Mucosa of descending colon (tissue), 3 donors: Measurements from ENCODE around the gene SHMT2. TPM values are rescaled to one million over a fixed set of nuclear protein-coding genes. Genes with fewer than 3 reads are reported as not detected.

Source experiments
- ATAC-seq: fragments of 200-7000 bp; cut with Tn5 transposase; one replicate; pipeline ENCODE4 v1.9.1; 2020; ENCODE audit warnings: mild to moderate bottlenecking, moderate library complexity
- DNase-seq, 3 donors: peaks; one replicate each; pipeline ENCODE4 v3.0.0-alpha.2; 2020
- H3K36me3 ChIP-seq: fragments of 200-600 bp; one replicate; pipeline ENCODE4 v1.8.0; 2021; ENCODE audit warnings: low read depth, mild to moderate bottlenecking
- H3K4me1 ChIP-seq: fragments of 200-600 bp; one replicate; pipeline ENCODE4 v1.8.0; 2021; ENCODE audit warnings: low read depth, mild to moderate bottlenecking
- H3K4me3 ChIP-seq: fragments of 200-600 bp; one replicate; pipeline ENCODE4 v1.8.0; 2021; ENCODE audit warnings: mild to moderate bottlenecking
- H3K9me3 ChIP-seq: fragments of 200-600 bp; one replicate; pipeline ENCODE4 v1.8.0; 2021; ENCODE audit warnings: mild to moderate bottlenecking
- CTCF ChIP-seq: fragments of 200-600 bp; IDR thresholded peaks from one replicate; pipeline ENCODE4 v1.8.0; 2022; ENCODE audit warnings: antibody characterized with exemption, mild to moderate bottlenecking
- intact Hi-C, 2 donors: fragments of 100-400 bp; cut with DNase I in 1 of 2; cut with micrococcal nuclease in 1 of 2; formaldehyde crosslinking; loops; one replicate each; pipeline versions ENCODE4 v1.11.0 to v1.11.1; 2022; cut with DNase I, micrococcal nuclease
- total RNA-seq, 3 donors: library from RNA; stranded (reverse); fragmentation: NEBNext Ultra II Directional in 2 of 3; extraction: Animal tissue kit (Norgen Biotek cat#: 25700) in 2 of 3; gene quantifications; one replicate each; pipeline versions ENCODE4 v1.2.1 to v1.2.4, GENCODE V29; 2021 to 2023
- donor health status: DM: no; HTN: no; CAD: no; lungs with moderate emphysema.
- donor health status: DM: no; HTN: no; CAD: no.
- donor health status: DM: no; HTN: yes; CAD: no.

Gene SHMT2
- total RNA-seq, 3 donors from 2014 or later: 34.7 to 67.4 (median 40.9) TPM

DNA sequence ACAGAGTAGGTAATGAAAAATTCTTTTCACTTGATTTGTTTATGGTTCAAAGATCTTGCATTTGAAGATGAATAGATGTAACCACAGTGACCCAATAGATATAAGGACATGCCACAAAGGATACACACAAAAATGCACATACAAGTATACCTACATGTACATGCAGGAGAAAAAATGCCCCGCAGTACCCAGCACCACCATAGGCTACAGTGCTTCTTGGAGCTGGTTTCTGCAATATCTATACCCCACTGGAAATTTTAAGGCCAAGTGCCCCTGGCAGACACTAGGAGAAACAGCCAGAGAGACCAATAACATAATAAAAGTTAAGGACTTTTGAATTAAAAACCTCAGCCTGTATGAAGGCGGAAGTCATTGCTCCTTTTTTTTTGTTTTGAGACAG is 33.6 kb downstream of the SHMT2 start:
- H3K4me1 ChIP-seq: no peaks in the 10 kb centered on the region
- DNase-seq (no peak), ATAC-seq (no peak)
- intact Hi-C loops: loop anchor here in 1 of 2 donors (10.0 kb wide), 1 partner anchor 192 kb away; the partner anchor contains the start of genes GLI1 and INHBE
- H3K36me3 ChIP-seq: peaks cover 4% of the 10 kb centered on the region
- H3K4me3 ChIP-seq: no peak overlapping the region
- no peaks in the 10 kb centered on the region for H3K9me3 ChIP-seq
- no peak for TF ChIP-seq CTCF

DNA sequence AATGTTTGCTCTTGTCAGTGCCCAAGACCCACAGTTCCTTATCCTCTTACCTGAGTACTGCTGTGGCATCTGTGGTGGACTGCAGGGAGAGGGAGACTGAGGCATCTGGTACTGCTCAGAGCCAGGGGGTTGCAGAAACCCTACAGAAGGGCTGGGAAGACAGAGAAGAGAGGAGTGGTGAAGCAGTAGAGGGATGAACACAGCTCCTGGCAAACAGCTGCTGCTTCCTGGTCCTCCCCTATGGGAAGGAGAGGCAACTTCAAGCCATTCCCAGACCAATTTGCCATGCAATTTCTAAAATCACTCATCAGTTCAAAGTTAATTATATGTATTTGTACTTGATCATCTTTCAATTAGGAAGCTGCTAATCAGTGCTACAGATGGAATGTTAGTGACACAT is 37.2 kb downstream of the SHMT2 start:
- no peaks in the 10 kb centered on the region for H3K4me1 ChIP-seq
- no peaks in the 10 kb centered on the region for H3K9me3 ChIP-seq
- no peak for ATAC-seq
- TF ChIP-seq CTCF: no peak
- intact Hi-C loops: loop anchor here in 1 of 2 donors (10.0 kb wide), 1 partner anchor 188 kb away; the partner anchor contains the start of genes GLI1 and INHBE
- H3K4me3 ChIP-seq: no peak overlapping the region
- no peak for DNase-seq
- H3K36me3 ChIP-seq: peaks cover 4% of the 10 kb centered on the region

DNA sequence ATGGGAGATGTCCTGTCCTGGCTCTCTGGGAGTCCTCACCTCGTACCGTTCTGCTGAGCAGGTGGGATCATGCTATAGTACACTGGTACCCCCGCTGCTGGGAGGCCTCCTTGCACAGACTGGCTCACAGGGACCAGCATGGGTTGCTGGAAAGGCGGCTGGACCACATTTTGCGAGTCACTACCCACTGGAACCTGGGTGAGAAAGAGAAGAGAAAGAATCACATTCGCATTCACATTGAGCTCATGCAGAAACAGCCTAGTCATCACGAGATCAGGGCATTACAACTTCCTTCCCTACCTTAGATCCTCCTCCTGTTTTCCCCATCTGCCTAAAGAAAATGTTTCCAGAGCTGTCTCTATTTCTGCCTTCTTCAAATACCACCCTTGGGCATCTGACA is 38.8 kb downstream of the SHMT2 start:
- H3K9me3 ChIP-seq: no peaks in the 10 kb centered on the region
- intact Hi-C loops: loop anchor here in 1 of 2 donors (10.0 kb wide), 1 partner anchor 187 kb away; the partner anchor contains the start of genes GLI1 and INHBE
- H3K36me3 ChIP-seq: peaks cover 4% of the 10 kb centered on the region
- H3K4me3 ChIP-seq: no peak overlapping the region
- ATAC-seq (no peak), DNase-seq (no peak)
- no peak for TF ChIP-seq CTCF
- no peaks in the 10 kb centered on the region for H3K4me1 ChIP-seq

DNA sequence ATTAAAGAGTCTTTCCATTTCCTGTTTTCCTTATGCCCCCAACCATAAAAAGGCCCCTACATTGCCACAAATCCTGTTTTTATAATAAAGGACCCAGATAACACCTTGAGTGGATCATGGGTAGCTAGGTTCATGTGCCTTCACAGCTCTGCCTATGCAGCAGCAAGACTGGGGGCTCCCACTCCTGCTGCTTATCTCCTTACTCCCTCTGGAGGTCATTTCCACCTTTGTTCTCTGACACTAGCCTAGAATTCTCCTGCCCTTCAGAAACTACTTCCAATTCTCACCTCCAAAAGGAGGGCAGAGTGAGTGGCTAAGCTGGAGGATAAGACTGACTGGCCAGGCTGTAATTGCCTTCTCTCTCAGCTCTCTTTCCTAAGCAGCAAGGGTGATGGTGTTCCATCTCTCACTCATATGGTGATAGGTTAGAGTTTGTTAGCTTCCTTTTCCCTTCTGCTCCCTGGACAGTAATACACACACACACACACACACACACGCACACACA is 41.5 kb downstream of the SHMT2 start:
- Histone ChIP-seq H3K4me3 (no peak overlapping the region), H3K9me3 (no peaks in the 10 kb centered on the region), H3K36me3 (peaks cover 4% of the 10 kb centered on the region), H3K4me1 (no peaks in the 10 kb centered on the region)
- intact Hi-C loops: loop anchor here in 1 of 2 donors (10.0 kb wide), 1 partner anchor 184 kb away; the partner anchor contains the start of genes GLI1 and INHBE
- ATAC-seq (no peak), DNase-seq (no peak)
- TF ChIP-seq CTCF: no peak

GRCh38 chr12:57272337-57273151 is 43.0 kb downstream of the SHMT2 start:
- intact Hi-C loops: loop anchor here in 1 of 2 donors (10.0 kb wide), 1 partner anchor 182 kb away; the partner anchor contains the start of genes GLI1 and INHBE
- no peak for TF ChIP-seq CTCF
- DNase-seq: no peak
- no peak overlapping the region for H3K4me3 ChIP-seq
- no peaks in the 10 kb centered on the region for H3K4me1 ChIP-seq
- H3K36me3 ChIP-seq: peaks cover 1% of the 10 kb centered on the region
- no peaks in the 10 kb centered on the region for H3K9me3 ChIP-seq
- ATAC-seq: no peak
